Measurements from ENCODE around the gene PKNOX2. TPM values are rescaled to one million over a fixed set of nuclear protein-coding genes. Genes with fewer than 3 reads are reported as not detected.

The PKNOX2 gene
- polyA plus RNA-seq, 1 donor, result 3.6 TPM

GRCh38 chr11:125308246-125308645 is 143.7 kb downstream of the PKNOX2 start:
- no CpG with 5 or more reads among the region's 5 CpGs for WGBS (ENCODE audit: insufficient coverage, low lambda C conversion rate)
- DNase-seq, result no peak

DNA sequence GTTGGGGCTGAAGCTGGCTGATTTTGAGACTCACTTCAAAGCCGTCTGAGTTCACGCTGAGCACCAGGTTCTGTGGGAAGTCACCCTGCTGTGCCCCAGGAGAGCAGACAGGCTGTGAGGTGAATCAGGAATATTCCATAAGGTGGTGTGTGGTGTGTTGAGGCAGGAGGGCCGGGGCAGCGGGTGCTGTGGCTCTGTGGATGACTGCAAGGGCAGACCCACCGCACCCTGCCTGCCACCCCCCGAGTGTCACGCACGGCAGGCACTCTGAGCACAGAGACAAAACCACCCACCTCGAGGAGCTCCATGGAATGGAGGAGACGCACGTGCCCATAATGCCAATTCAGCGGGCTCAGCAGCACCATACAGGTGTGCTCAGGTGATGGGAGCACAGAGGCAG is 147.8 kb downstream of the PKNOX2 start:
- no peaks in the 10 kb centered on the region for H3K36me3 ChIP-seq (ENCODE audit: control insufficient read depth, insufficient read depth, low read length)
- H3K27ac ChIP-seq (ENCODE audit: low read length), result no peak overlapping the region
- no peaks in the 10 kb centered on the region for H3K9me3 ChIP-seq (ENCODE audit: control insufficient read depth, low read depth, low read length)
- no peak for DNase-seq
- WGBS (ENCODE audit: insufficient coverage, low lambda C conversion rate), result no CpG with 5 or more reads among the region's 12 CpGs
- H3K27me3 ChIP-seq (ENCODE audit: control insufficient read depth, insufficient read depth, low read length), result no peaks in the 10 kb centered on the region
- H3K4me1 ChIP-seq (ENCODE audit: control insufficient read depth, insufficient read depth, low read length), result no peaks in the 10 kb centered on the region
- no peak overlapping the region for H3K4me3 ChIP-seq (ENCODE audit: low read length)

More at GRCh38 chr11:125308246-125308645, 143.7 kb downstream of the PKNOX2 start:
- peaks cover 3% of the 10 kb centered on the region for H3K27me3 ChIP-seq (ENCODE audit: control insufficient read depth, insufficient read depth, low read length)
- H3K9me3 ChIP-seq (ENCODE audit: control insufficient read depth, low read depth, low read length), result no peaks in the 10 kb centered on the region
- H3K36me3 ChIP-seq (ENCODE audit: control insufficient read depth, insufficient read depth, low read length), result no peaks in the 10 kb centered on the region
- H3K27ac ChIP-seq (ENCODE audit: low read length), result no peak overlapping the region
- no peak overlapping the region for H3K4me3 ChIP-seq (ENCODE audit: low read length)
- H3K4me1 ChIP-seq (ENCODE audit: control insufficient read depth, insufficient read depth, low read length), result no peaks in the 10 kb centered on the region

DNA sequence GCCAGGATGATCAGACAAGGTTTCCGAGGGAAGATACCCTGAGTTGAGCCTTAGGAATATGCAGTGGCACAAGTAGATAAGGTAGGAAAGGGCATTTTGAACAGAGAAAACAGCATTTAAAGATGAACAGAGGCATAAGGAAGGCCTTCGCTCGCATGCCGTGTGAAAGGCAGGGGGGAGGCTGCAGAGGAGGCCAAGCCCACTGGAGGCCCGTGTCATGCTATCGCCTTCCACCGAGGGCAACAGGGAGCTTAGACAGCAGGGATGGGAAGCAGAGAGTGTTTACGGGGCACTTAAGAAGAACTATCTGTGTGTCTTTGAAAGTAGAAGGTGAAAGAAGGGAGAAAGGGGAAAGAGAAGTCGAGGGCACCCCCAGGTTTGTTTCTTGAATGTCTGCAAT is 148.3 kb downstream of the PKNOX2 start:
- H3K36me3 ChIP-seq (ENCODE audit: control insufficient read depth, insufficient read depth, low read length), result no peaks in the 10 kb centered on the region
- H3K27ac ChIP-seq (ENCODE audit: low read length), result no peak overlapping the region
- no peaks in the 10 kb centered on the region for H3K27me3 ChIP-seq (ENCODE audit: control insufficient read depth, insufficient read depth, low read length)
- no peak for DNase-seq
- H3K4me3 ChIP-seq (ENCODE audit: low read length), result no peak overlapping the region
- H3K4me1 ChIP-seq (ENCODE audit: control insufficient read depth, insufficient read depth, low read length), result no peaks in the 10 kb centered on the region
- WGBS (ENCODE audit: insufficient coverage, low lambda C conversion rate), result 100% methylated on average over 1 of the region's 9 CpGs
- no peaks in the 10 kb centered on the region for H3K9me3 ChIP-seq (ENCODE audit: control insufficient read depth, low read depth, low read length)

DNA sequence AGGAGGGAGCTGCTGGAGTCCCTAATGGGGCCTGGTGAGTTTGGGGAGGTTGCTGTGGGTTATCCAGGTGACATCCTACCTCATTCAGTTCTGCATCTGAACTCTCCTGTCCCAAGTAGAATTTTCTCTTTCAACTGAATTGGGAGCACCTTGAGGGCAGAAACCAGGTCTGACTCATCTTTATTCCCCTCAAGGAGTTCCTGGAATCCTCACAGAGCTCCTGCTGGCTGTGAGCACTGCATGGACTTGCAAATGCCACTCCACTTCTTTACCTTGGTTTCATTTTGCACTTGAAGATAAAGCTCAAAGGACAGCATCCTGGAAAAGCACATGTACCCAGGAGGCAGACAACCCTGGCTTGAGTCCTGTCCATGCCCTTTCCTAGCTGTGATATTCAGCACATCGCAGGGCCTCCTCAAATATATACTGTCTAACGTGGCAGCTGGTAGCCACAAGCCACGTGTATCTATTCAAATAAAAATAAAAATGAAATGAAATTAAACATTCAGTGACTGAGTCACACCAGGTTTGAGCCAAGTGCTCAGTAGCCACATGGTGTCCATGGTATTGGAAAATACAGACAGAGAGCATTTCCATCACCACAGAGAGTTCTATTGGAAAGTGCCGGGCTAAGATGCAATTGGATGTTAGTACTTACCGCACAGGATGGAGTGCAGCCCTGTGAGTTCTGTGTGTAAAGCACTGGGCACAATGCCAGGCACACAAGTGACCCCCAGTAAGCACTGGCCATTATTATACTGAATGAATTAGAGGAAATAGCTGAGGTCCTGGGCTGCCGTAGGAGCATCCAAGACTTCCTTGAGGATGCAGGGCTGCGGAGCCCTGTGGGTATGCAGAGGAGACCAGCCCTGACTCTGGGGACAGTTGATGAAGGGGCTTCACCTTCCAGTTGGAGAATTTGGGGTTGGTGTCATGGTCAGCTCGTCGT is 149.0 kb downstream of the PKNOX2 start:
- no peak for DNase-seq
- no peaks in the 10 kb centered on the region for H3K4me1 ChIP-seq (ENCODE audit: control insufficient read depth, insufficient read depth, low read length)
- no peak overlapping the region for H3K4me3 ChIP-seq (ENCODE audit: low read length)
- no peaks in the 10 kb centered on the region for H3K27me3 ChIP-seq (ENCODE audit: control insufficient read depth, insufficient read depth, low read length)
- no peak overlapping the region for H3K27ac ChIP-seq (ENCODE audit: low read length)
- H3K36me3 ChIP-seq (ENCODE audit: control insufficient read depth, insufficient read depth, low read length), result no peaks in the 10 kb centered on the region
- WGBS (ENCODE audit: insufficient coverage, low lambda C conversion rate), result 100% methylated on average over 1 of the region's 9 CpGs
- no peaks in the 10 kb centered on the region for H3K9me3 ChIP-seq (ENCODE audit: control insufficient read depth, low read depth, low read length)

GRCh38 chr11:125314276-125315078 is 149.9 kb downstream of the PKNOX2 start:
- WGBS (ENCODE audit: insufficient coverage, low lambda C conversion rate), result no CpG with 5 or more reads among the region's 17 CpGs
- Histone ChIP-seq H3K4me1 (ENCODE audit: control insufficient read depth, insufficient read depth, low read length) (no peaks in the 10 kb centered on the region), H3K27me3 (ENCODE audit: control insufficient read depth, insufficient read depth, low read length) (no peaks in the 10 kb centered on the region), H3K9me3 (ENCODE audit: control insufficient read depth, low read depth, low read length) (no peaks in the 10 kb centered on the region), H3K27ac (ENCODE audit: low read length) (no peak overlapping the region), H3K36me3 (ENCODE audit: control insufficient read depth, insufficient read depth, low read length) (no peaks in the 10 kb centered on the region), H3K4me3 (ENCODE audit: low read length) (no peak overlapping the region)
- no peak for DNase-seq

DNA sequence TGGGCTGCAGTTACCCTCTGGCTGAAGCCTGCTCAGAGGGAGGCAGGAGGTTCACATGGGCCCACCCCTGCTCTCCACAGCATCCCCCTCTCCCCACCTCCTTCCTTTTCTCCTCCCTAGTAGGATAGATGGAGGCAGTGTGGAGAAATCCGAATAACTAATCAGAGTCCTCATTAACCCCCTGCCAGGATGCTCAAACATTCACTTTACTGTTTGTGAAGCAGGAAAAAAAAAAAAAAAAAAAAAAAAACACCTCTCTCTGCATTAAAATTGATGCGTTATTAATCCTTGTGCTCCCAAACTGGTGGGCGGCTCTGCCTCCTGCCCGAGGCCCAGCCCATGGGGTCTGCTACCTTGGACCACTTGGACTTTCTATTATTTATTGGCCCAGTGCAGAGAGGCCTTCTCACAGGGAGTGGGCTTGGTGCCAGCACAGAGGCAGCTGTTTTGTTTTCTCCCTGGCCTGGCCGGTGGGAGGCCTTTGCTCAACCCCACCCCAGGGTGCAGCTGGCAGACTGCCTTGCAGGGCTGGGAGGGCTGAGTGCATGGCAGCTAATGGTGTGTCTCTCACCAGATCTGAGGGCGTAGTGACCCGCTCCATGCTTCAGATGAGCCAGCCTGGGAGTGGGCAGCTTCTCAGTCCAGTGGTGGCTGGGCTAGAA is 150.7 kb downstream of the PKNOX2 start:
- Histone ChIP-seq H3K4me3 (ENCODE audit: low read length) (no peak overlapping the region), H3K4me1 (ENCODE audit: control insufficient read depth, insufficient read depth, low read length) (no peaks in the 10 kb centered on the region), H3K9me3 (ENCODE audit: control insufficient read depth, low read depth, low read length) (no peaks in the 10 kb centered on the region), H3K36me3 (ENCODE audit: control insufficient read depth, insufficient read depth, low read length) (no peaks in the 10 kb centered on the region), H3K27me3 (ENCODE audit: control insufficient read depth, insufficient read depth, low read length) (peaks cover 1% of the 10 kb centered on the region), H3K27ac (ENCODE audit: low read length) (no peak overlapping the region)
- peak; percentile 22 to 51 for DNase-seq
- no CpG with 5 or more reads among the region's 7 CpGs for WGBS (ENCODE audit: insufficient coverage, low lambda C conversion rate)

DNA sequence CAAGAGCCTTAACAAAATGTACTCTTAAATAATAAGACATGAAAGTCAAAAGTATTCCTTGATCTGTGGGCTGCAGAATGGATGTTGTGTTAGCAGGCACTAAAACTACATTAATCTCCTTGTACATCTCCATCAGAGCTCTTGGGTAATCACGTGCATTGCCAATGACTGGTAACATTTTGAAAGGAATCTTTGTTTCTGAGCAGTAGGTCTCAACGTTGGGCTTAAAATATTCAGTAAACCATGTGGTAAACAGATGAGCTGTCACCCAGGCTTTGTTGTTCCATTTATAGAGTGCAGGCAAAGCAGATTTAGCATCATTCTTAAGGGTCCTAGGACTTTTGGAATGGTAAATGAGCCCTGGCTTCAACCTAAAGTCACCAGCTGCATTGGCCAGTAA is 152.9 kb downstream of the PKNOX2 start:
- Histone ChIP-seq H3K36me3 (ENCODE audit: control insufficient read depth, insufficient read depth, low read length) (no peaks in the 10 kb centered on the region), H3K4me1 (ENCODE audit: control insufficient read depth, insufficient read depth, low read length) (no peaks in the 10 kb centered on the region), H3K4me3 (ENCODE audit: low read length) (no peak overlapping the region), H3K27ac (ENCODE audit: low read length) (no peak overlapping the region), H3K27me3 (ENCODE audit: control insufficient read depth, insufficient read depth, low read length) (peaks cover 6% of the 10 kb centered on the region), H3K9me3 (ENCODE audit: control insufficient read depth, low read depth, low read length) (no peaks in the 10 kb centered on the region)
- DNase-seq, result no peak
- no CpG with 5 or more reads among the region's 2 CpGs for WGBS (ENCODE audit: insufficient coverage, low lambda C conversion rate)

DNA sequence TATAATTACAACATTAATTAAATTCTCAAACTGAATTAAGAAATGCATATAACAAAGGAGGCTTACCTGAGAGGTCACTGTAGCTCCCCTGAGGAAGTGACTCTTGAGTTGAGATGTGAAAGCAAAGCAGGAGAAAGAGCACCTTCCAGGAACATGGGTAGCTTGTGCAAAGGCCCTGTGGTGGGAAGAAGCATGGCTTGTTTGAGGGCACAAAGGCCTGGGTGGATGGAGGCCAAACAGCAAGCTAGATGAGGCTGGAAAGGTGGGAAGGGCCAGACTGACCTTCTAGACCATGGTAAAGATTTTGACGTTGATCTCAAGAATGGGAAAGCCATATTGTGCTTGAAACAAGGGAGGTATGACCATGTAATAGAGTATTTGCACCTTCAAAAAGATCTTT is 155.1 kb downstream of the PKNOX2 start:
- Histone ChIP-seq H3K36me3 (ENCODE audit: control insufficient read depth, insufficient read depth, low read length) (no peaks in the 10 kb centered on the region), H3K4me3 (ENCODE audit: low read length) (no peak overlapping the region), H3K27me3 (ENCODE audit: control insufficient read depth, insufficient read depth, low read length) (peaks cover 6% of the 10 kb centered on the region), H3K9me3 (ENCODE audit: control insufficient read depth, low read depth, low read length) (no peaks in the 10 kb centered on the region), H3K27ac (ENCODE audit: low read length) (no peak overlapping the region), H3K4me1 (ENCODE audit: control insufficient read depth, insufficient read depth, low read length) (no peaks in the 10 kb centered on the region)
- WGBS (ENCODE audit: insufficient coverage, low lambda C conversion rate), result no CpG with 5 or more reads among the region's 1 CpG
- DNase-seq, result no peak

DNA sequence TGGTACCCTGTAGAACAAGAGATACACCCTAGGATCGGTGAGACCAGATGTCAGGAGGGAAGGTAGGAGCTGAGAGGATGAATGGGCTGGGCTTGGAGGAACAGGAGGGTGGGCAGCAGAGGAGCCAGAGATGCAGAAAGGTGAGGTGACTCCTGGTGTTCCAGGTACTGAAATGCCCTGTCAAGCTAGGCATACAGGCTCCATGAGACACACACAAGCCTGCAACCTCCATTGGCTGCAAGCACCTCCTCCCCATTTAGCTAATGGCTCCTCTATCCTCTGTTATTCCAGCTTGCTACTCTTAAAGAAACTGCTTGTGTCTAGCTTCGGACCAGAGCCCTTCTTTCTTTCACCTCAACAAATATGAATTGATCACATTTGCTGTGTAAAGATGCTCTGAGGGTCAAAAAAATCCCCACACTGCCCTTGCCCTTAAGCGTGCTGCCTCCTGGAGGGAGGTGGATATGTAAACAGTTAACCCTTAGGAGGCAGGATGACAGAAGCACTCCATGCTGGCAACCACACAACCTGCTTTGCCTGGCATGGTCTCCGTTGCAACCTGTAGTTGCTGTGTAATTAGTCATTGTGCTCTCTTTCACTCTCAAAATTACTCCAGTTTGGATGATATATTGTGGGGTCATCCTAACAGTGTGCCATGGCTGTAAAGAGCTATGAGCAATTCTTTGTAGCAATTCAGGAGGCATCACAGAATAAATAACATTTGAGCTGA is 156.0 kb downstream of the PKNOX2 start:
- DNase-seq, result no peak
- no peak overlapping the region for H3K27ac ChIP-seq (ENCODE audit: low read length)
- no CpG with 5 or more reads among the region's 4 CpGs for WGBS (ENCODE audit: insufficient coverage, low lambda C conversion rate)
- H3K36me3 ChIP-seq (ENCODE audit: control insufficient read depth, insufficient read depth, low read length), result no peaks in the 10 kb centered on the region
- H3K27me3 ChIP-seq (ENCODE audit: control insufficient read depth, insufficient read depth, low read length), result peaks cover 6% of the 10 kb centered on the region
- H3K4me3 ChIP-seq (ENCODE audit: low read length), result no peak overlapping the region
- H3K4me1 ChIP-seq (ENCODE audit: control insufficient read depth, insufficient read depth, low read length), result no peaks in the 10 kb centered on the region
- no peaks in the 10 kb centered on the region for H3K9me3 ChIP-seq (ENCODE audit: control insufficient read depth, low read depth, low read length)

GRCh38 chr11:125322289-125322688 is 157.7 kb downstream of the PKNOX2 start:
- peaks cover 6% of the 10 kb centered on the region for H3K27me3 ChIP-seq (ENCODE audit: control insufficient read depth, insufficient read depth, low read length)
- H3K27ac ChIP-seq (ENCODE audit: low read length), result no peak overlapping the region
- WGBS (ENCODE audit: insufficient coverage, low lambda C conversion rate), result no CpG with 5 or more reads among the region's 8 CpGs
- H3K36me3 ChIP-seq (ENCODE audit: control insufficient read depth, insufficient read depth, low read length), result no peaks in the 10 kb centered on the region
- H3K4me1 ChIP-seq (ENCODE audit: control insufficient read depth, insufficient read depth, low read length), result no peaks in the 10 kb centered on the region
- DNase-seq, result no peak
- H3K9me3 ChIP-seq (ENCODE audit: control insufficient read depth, low read depth, low read length), result no peaks in the 10 kb centered on the region
- H3K4me3 ChIP-seq (ENCODE audit: low read length), result no peak overlapping the region

Measured in large intestine (tissue), 3 donors.